ENCODE data around the gene BTBD17. TPM values are rescaled to one million over a fixed set of nuclear protein-coding genes. Genes with fewer than 3 reads are reported as not detected.

The BTBD17 gene
- total RNA-seq, 3 donors from 2014 or later (not counting 1 experiment from before 2014, with no cell fraction given), result 0.48 TPM; not detected in 2

GRCh38 chr17:74343121-74343520 is 18.5 kb downstream of the BTBD17 start:
- intact Hi-C loops (cut with micrococcal nuclease), result no loop called here
- Mint-ChIP-seq H3K27me3 (ENCODE audit: low read depth in 2 of 2) (no peaks in the 10 kb centered on the region), H3K9me3 (no peaks in the 10 kb centered on the region), H3K4me3 (no peak overlapping the region), H3K4me1 (no peaks in the 10 kb centered on the region), H3K36me3 (no peaks in the 10 kb centered on the region), H3K27ac (no peak overlapping the region)
- WGBS (ENCODE audit: insufficient coverage), result 88% methylated on average over 6 of the region's 8 CpGs
- no peak overlapping the region for H3K27ac ChIP-seq (ENCODE audit: low read length)
- TF ChIP-seq CTCF (IDR thresholded peaks at IDR 0.05), result no peak
- H3K4me1 ChIP-seq (ENCODE audit: control insufficient read depth, insufficient read depth, low read length), result no peaks in the 10 kb centered on the region
- H3K9me3 ChIP-seq (ENCODE audit: control insufficient read depth, insufficient read depth, low read length), result no peaks in the 10 kb centered on the region
- DNase-seq (no peak), ATAC-seq (no peak)
- no peaks in the 10 kb centered on the region for H3K27me3 ChIP-seq (ENCODE audit: control insufficient read depth, insufficient read depth, low read length)
- H3K4me3 ChIP-seq (ENCODE audit: low read length), result no peak overlapping the region
- H3K36me3 ChIP-seq (ENCODE audit: control insufficient read depth, insufficient read depth, low read length), result no peaks in the 10 kb centered on the region

- H3K4me1 Mint-ChIP-seq, result no peaks in the 10 kb centered on the region
- H3K9me3 Mint-ChIP-seq, result no peaks in the 10 kb centered on the region
- TF ChIP-seq CTCF (IDR thresholded peaks at IDR 0.05), result no peak
- no peak overlapping the region for H3K4me3 ChIP-seq (ENCODE audit: low read length)
- no peaks in the 10 kb centered on the region for H3K36me3 ChIP-seq (ENCODE audit: control insufficient read depth, insufficient read depth, low read length)
- 86% methylated on average over 10 of the region's 10 CpGs for WGBS (ENCODE audit: insufficient coverage)
- no peaks in the 10 kb centered on the region for H3K4me1 ChIP-seq (ENCODE audit: control insufficient read depth, insufficient read depth, low read length)
- no peaks in the 10 kb centered on the region for H3K27me3 ChIP-seq (ENCODE audit: control insufficient read depth, insufficient read depth, low read length)
- no peak overlapping the region for H3K27ac Mint-ChIP-seq
- no peaks in the 10 kb centered on the region for H3K9me3 ChIP-seq (ENCODE audit: control insufficient read depth, insufficient read depth, low read length)
- H3K27ac ChIP-seq (ENCODE audit: low read length), result no peak overlapping the region
- intact Hi-C loops (cut with micrococcal nuclease), result no loop called here
- H3K36me3 Mint-ChIP-seq, result no peaks in the 10 kb centered on the region
- H3K4me3 Mint-ChIP-seq, result no peak overlapping the region
- DNase-seq (no peak), ATAC-seq (no peak)
- peaks cover 0 to 4% of the 10 kb centered on the region in 2 donors for H3K27me3 Mint-ChIP-seq (ENCODE audit: low read depth in 2 of 2)
Measured at GRCh38 chr17:74342224-74342623, 19.4 kb downstream of the BTBD17 start.

- H3K4me1 ChIP-seq (ENCODE audit: control insufficient read depth, insufficient read depth, low read length), result no peaks in the 10 kb centered on the region
- no peak overlapping the region for H3K4me3 ChIP-seq (ENCODE audit: low read length)
- no peak for ATAC-seq
- no peak for DNase-seq
- H3K4me1 Mint-ChIP-seq, result no peaks in the 10 kb centered on the region
- H3K27me3 Mint-ChIP-seq (ENCODE audit: low read depth in 2 of 2), result peaks cover 0 to 4% of the 10 kb centered on the region in 2 donors
- no peak overlapping the region for H3K27ac Mint-ChIP-seq
- H3K36me3 ChIP-seq (ENCODE audit: control insufficient read depth, insufficient read depth, low read length), result no peaks in the 10 kb centered on the region
- no peaks in the 10 kb centered on the region for H3K36me3 Mint-ChIP-seq
- no peaks in the 10 kb centered on the region for H3K9me3 ChIP-seq (ENCODE audit: control insufficient read depth, insufficient read depth, low read length)
- H3K4me3 Mint-ChIP-seq, result no peak overlapping the region
- H3K27ac ChIP-seq (ENCODE audit: low read length), result no peak overlapping the region
- no peaks in the 10 kb centered on the region for H3K27me3 ChIP-seq (ENCODE audit: control insufficient read depth, insufficient read depth, low read length)
- TF ChIP-seq CTCF (IDR thresholded peaks at IDR 0.05), result no peak
- intact Hi-C loops (cut with micrococcal nuclease), result no loop called here
- H3K9me3 Mint-ChIP-seq, result no peaks in the 10 kb centered on the region
- 66% methylated on average over 13 of the region's 13 CpGs for WGBS (ENCODE audit: insufficient coverage)
Measured at GRCh38 chr17:74340470-74341023, 21.1 kb downstream of the BTBD17 start.

GRCh38 chr17:74339537-74340195 is 22.0 kb downstream of the BTBD17 start:
- DNase-seq (no peak), ATAC-seq (no peak)
- peaks cover 0 to 4% of the 10 kb centered on the region in 2 donors for H3K27me3 Mint-ChIP-seq (ENCODE audit: low read depth in 2 of 2)
- H3K4me3 ChIP-seq (ENCODE audit: low read length), result no peak overlapping the region
- no peaks in the 10 kb centered on the region for H3K9me3 Mint-ChIP-seq
- intact Hi-C loops (cut with micrococcal nuclease), result no loop called here
- H3K27ac ChIP-seq (ENCODE audit: low read length), result no peak overlapping the region
- H3K4me3 Mint-ChIP-seq, result no peak overlapping the region
- TF ChIP-seq CTCF (IDR thresholded peaks at IDR 0.05), result no peak
- no peaks in the 10 kb centered on the region for H3K4me1 ChIP-seq (ENCODE audit: control insufficient read depth, insufficient read depth, low read length)
- WGBS (ENCODE audit: insufficient coverage), result 83% methylated on average over 19 of the region's 19 CpGs
- no peaks in the 10 kb centered on the region for H3K4me1 Mint-ChIP-seq
- no peaks in the 10 kb centered on the region for H3K27me3 ChIP-seq (ENCODE audit: control insufficient read depth, insufficient read depth, low read length)
- no peaks in the 10 kb centered on the region for H3K9me3 ChIP-seq (ENCODE audit: control insufficient read depth, insufficient read depth, low read length)
- no peaks in the 10 kb centered on the region for H3K36me3 ChIP-seq (ENCODE audit: control insufficient read depth, insufficient read depth, low read length)
- no peaks in the 10 kb centered on the region for H3K36me3 Mint-ChIP-seq
- H3K27ac Mint-ChIP-seq, result no peak overlapping the region
